K562 (cell line): ENCODE data around the gene ZNHIT1. TPM values are rescaled to one million over a fixed set of nuclear protein-coding genes. Genes with fewer than 3 reads are reported as not detected.

ENCODE experiments used
- CBX2 ChIP-seq: fragments of 200-600 bp; sonication (generic); IDR thresholded peaks from one replicate; pipeline ENCODE4 v1.6.1; 2012; ENCODE audit warnings: mild to moderate bottlenecking, low read length, inconsistent platforms; ENCODE audit not compliant: insufficient read depth, poor library complexity, severe bottlenecking
- CHD7 ChIP-seq: fragments of 200-600 bp; sonication (generic); IDR thresholded peaks from one replicate; pipeline ENCODE4 v1.6.1; 2012; ENCODE audit warnings: mild to moderate bottlenecking, low read depth, low read length, inconsistent platforms
- FOSL1 ChIP-seq: fragments of 200-800 bp; sonication (Bioruptor generic); conservative IDR thresholded peaks from 2 replicates; pipeline ENCODE4 v1.6.1; 2016; ENCODE audit warnings: missing genetic modification characterization, missing compliant biosample characterization
- FUS ChIP-seq: fragments of 200-400 bp; formaldehyde crosslinking; optimal IDR thresholded peaks from 2 replicates; pipeline ENCODE3; 2017; ENCODE audit warnings: low read depth, low read length
- KAT2B ChIP-seq: IDR thresholded peaks from one replicate; pipeline ENCODE4 v1.6.1; 2012; ENCODE audit warnings: low read depth, mild to moderate bottlenecking, control low read depth, inconsistent platforms, low read length, moderate library complexity
- SRF ChIP-seq, 2 experiments: fragments of 250-450, 450-650 bp in 1 of 2; sonication (Bioruptor Pico) in 1 of 2; sonication (generic) in 1 of 2; formaldehyde crosslinking; IDR thresholded peaks; 2 replicates each; pipeline versions ENCODE4 v1.5.0 to v1.5.1; 2020 to 2022; ENCODE audit warnings: mild to moderate bottlenecking in 1 of 2, missing genetic modification reagents in 1 of 2
- ZBTB12 ChIP-seq: fragments of 250-450 bp; sonication (Bioruptor Pico); IDR thresholded peaks from 2 replicates; pipeline ENCODE4 v1.4.0; 2020
- ZFP36 ChIP-seq: fragments of 150-350 bp; IDR thresholded peaks from 2 replicates; pipeline ENCODE4 v1.6.1; 2018; ENCODE audit warnings: low read length, low read depth; ENCODE audit not compliant: partially characterized antibody
- ZHX1 ChIP-seq: fragments of 150-350 bp; conservative IDR thresholded peaks from 2 replicates; pipeline ENCODE4 v1.6.1; 2014; ENCODE audit warnings: low read length
- polyA plus RNA-seq, 8 experiments: library from polyadenylated mRNA; depleted of rRNA in 4 of 8; stranded (reverse) in 5 of 8; unstranded in 3 of 8; fragments of >200 nt; fragmentation: Nextera tagmentation in 2 of 8; fragmentation: Illumina TruSeq in 1 of 8; extraction: Ambion mirVana in 2 of 8; extraction: Trizol in 1 of 8; gene quantifications; 2 replicates each; pipeline versions ENCODE4 v1.2.1 to v1.2.3, GENCODE V29; 2011 to 2014; ENCODE audit warnings: inconsistent platforms in 1 of 8, missing spikeins in 1 of 8
- total RNA-seq, 7 experiments: library from RNA; depleted of rRNA in 6 of 7; stranded (reverse); fragments of >200 nt in 6 of 7; fragmentation: Illumina TruSeq in 2 of 7; extraction: Trizol in 2 of 7; gene quantifications; 2 replicates each; pipeline versions ENCODE4 v1.2.1 to v1.2.3, GENCODE V29; 2011 to 2021; ENCODE audit warnings: low replicate concordance in 1 of 7

The ZNHIT1 gene
- total and polyA plus RNA-seq, 9 of the 15 experiments (the other 6 are each of a cell fraction or from before 2014, with no cell fraction given) = 6.4 to 162 (median 70.1) TPM

GRCh38 chr7:101217388-101218235, at the start of gene ZNHIT1, which contains the start of gene PLOD3 (continued):
- TF ChIP-seq CHD7 = no peak
- no peak; a peak in 1 of 4 replicates for TF ChIP-seq SRF (CRISPR knock-in tag; IDR thresholded peaks at IDR 0.05)
- TF ChIP-seq FOSL1 (tag) = peak; percentile 87
- TF ChIP-seq KAT2B = no peak
- TF ChIP-seq CBX2 = no peak
- peak; percentile 18 for TF ChIP-seq ZFP36
- TF ChIP-seq ZHX1 = 0 out of 2 replicates have a peak, but pooled peaks have one; percentile 21
- peak; percentile 38 for TF ChIP-seq FUS
- TF ChIP-seq ZBTB12 (CRISPR knock-in tag) = peak; percentile 56; the same call in 1 of the 2 replicates
